NCI-H128 (cell line): ENCODE data around the gene RAP1GAP2.

Experiments used
- DNase-seq: peaks from one replicate; lab custom pipeline; 2025; ENCODE audit not compliant: unreplicated experiment; lab: John Stamatoyannopoulos, UW

The RAP1GAP2 gene

GRCh38 chr17:2909175-2909845 is 113.1 kb downstream of the RAP1GAP2 start:
- DNase-seq = no peak

DNA sequence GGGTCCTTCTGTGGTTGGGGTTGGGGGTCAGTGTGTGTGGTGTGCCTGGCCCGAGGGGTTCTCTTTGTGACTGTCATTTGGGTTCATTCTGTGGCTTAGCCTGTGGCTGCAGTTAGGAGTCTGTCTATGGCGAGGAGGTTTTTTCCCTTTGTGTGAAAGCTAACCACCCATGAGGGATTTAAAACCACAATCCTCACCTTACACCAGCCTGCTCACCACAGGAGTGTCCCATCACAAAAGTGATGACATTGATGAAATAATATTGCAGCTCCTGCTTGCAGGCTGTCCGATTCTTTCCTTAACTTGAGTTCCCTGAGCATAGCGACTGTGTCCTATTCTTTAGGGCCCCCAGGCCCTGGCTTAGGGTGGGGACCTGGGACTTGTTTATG is 113.6 kb downstream of the RAP1GAP2 start:
- no peak for DNase-seq

DNA sequence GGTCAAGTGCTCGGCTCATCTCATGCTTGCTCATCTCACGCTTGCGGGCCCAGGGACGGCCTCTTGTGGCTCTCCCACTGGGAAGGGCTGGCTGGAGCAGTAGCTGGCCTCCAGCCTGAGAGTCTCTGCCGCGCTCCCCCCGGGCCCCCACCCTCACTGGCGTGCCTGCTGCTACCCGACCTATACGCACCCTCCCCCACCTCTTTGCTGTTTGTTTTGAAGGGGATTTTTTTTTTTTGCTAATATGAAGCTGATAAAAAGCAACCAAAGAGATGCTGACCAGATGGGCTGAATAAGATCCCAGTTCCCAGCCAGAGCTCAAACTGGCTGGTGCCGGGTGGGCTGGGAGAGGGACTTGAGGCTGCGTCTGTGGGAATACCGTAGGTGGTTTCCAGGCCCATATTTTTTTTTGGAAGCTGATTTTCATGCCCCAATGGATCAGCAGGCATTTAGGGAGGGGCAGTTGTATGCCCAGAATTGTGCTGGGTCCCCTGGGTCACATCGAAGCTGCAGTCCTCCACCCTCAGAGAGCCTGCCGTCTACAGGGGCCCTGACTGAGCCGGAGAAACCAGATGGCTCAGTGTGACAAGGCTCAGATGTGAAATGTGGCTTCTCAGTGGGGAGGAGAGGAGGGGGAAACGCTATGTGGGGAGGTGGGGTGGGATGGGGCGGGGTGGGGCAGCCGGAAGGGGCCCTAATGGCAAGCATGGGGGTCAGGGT is 115.0 kb downstream of the RAP1GAP2 start:
- DNase-seq = no peak

- DNase-seq = no peak
Observed at GRCh38 chr17:2911755-2912111, 115.5 kb downstream of the RAP1GAP2 start.

DNA sequence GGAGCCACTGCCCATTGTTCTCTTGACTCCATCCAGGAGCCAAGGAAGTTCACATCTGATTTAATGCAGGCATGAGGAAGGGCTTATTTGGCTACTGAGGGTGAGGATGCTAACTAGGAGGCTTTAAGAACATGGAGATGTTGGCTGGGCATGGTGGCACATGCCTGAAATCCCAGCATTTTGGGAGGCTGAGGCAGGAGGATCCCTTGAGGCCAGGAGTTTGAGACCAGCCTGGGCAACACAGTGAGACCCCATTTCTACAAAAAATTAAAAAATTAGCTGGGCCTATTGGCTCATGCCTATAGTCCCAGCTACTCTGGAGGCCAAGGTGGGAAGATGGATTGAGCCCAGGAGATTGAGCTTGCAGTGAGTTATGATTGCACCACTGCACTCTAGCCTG is 116.5 kb downstream of the RAP1GAP2 start:
- no peak for DNase-seq

DNA sequence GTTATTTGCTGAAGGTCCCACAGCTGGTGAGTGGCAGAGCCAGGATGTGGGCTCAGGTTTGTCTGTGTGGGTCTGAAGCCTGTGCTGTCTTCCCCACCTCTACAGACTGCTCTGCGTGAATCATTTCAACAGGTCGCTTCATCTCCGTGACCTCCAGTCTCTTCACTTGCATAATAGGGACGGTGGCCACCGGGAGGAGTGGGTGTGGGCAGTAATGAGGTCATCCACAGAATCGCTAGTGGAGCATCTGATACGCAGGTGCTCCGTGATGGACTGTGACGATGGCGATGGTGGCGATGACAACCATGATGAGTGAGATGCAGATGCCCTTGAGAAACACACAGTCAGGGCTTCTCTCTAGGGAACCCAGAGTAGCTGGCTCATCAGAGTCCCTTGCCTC is 120.2 kb downstream of the RAP1GAP2 start:
- no peak for DNase-seq

DNA sequence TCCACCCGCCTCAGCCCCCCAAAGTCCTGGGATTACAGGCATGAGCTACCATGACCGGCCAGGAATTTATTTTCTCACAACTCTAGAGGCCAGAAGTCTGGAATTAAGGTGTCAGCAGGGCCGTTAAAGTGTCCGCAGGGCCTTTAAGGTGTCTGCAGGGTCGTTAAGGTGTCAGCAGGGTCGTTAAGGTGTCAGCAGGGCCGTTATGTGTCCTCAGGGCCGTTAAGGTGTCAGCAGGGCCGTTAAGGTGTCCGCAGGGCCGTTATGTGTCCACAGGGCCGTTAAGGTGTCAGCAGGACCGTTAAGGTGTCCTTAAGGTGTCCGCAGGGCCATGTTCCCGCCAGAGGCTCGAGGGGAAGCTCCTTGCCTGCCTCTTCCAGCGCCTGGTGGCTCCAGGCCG is 125.2 kb downstream of the RAP1GAP2 start:
- DNase-seq = no peak

GRCh38 chr17:2924211-2924610 is 128.0 kb downstream of the RAP1GAP2 start:
- DNase-seq = no peak

DNA sequence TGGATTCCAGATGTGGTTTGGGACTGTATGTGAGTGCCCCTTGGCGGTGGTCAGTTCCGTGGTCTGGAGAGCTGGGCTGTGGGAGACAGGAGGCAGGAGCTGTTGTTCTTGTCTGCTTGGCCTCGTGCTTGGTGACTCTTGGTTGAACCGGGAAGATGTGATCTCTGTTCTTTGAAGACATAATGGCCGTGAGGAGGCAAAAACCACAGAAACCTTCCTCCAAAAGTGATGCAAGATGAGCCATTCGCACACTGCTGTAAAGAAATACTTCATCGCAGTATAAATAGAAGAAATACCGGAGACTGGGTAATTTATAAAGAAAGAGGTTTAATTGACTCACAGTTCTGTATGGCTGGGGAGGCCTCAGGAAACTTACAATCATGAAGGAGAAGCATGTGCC is 128.8 kb downstream of the RAP1GAP2 start:
- DNase-seq = no peak

DNA sequence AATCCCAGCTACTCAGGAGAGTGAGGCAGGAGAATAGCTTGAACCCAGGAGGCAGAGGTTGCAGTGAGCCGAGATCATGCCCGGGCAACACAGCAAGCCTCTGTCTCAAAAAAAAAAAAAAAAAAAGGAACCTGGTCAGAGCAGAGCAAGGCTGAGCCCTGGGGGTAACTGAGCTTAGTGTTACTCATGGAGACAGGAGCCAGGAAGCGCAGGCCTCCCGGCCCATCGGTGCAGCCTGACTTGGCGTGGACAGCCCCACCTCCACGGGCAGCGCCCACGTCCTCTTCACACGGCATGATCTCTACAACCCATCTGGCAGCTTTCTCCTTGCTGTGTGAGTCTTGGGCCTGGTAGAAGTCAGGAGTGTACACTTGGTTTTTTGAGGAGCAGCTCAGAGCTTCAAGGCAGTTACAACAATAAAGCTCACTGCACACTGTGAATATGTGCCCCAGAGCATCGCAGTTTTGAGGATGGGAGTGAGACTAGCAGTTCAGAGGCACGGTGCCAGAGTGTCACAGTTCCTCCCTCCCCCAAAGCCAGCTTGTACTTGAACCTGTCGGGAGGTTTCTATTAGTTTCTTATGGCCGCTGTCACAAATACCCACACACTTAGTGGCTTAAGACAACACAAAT is 129.9 kb downstream of the RAP1GAP2 start:
- DNase-seq = no peak

- DNase-seq = no peak
Observed at GRCh38 chr17:2928294-2928890, 132.2 kb downstream of the RAP1GAP2 start.

DNA sequence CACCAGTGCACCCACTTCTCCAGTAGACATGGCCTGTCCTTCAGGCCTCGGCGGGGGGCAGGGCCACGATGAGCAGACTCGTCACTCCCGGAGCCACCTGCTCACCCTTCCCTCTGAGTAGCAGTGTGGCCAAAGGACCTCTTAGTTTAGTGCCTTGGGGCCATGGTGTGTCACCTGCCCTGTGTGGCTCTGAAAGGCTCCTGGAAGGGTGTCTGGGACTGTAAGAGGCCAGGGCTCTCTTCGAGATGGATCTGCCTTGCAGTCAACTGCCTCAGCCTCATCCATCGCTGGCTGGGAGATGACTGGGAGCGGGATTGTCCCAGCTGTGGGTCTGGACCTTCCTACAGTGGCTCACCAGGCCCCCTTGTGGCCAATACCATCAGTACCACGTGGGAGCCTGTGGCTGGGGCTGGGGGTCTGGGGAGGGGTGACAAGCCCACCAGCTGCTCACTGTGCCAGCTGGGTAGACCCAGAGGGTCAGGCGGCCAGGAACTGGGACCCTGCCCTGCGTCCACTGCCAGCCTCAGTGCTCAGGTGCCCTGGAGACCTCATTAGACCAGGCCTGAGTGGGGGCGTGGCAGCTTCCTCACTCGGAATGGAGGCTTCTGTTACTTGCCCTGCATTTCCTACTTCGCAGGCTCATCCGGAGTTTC is 133.8 kb downstream of the RAP1GAP2 start:
- DNase-seq = no peak

DNA sequence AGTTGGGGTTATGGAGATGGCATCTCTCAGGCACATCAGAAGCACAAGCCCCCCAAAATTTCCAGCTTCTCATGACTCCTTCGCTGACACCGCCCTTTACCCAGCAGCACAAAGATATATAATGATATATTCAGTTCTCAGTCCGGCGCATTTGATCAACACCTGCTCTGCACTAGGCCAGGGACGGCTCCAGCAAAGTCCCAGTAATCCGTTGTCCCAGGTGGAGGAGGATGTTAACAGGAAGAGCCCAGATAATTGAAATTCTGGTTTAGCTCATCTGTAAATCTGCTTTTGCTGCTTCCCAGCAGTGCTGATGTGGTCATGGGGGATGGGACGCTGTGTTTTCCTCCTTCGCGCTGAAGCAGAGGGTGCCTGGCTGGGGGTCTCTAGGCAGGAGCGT is 135.6 kb downstream of the RAP1GAP2 start:
- DNase-seq = no peak

GRCh38 chr17:2932946-2933345 is 136.7 kb downstream of the RAP1GAP2 start:
- DNase-seq = no peak

DNA sequence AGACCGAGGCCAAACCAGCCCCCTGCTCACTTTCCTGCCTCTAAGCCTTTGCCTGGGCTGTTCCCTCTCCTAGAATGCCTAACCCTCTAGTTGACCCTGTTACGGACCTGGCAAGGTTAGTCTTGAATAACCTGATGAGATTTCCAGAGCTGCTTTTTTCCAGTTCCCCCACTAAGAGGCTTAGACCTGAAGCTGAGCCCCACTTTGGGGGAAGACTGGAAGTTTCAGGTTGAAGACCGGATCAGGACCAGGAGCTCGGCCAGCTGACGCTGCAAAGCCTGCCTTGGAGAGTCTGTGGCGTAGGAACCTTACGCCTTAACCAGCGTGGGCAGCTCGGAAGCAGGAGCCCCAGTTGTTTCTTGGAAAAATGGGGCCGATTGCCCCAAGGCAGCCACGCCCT is 137.4 kb downstream of the RAP1GAP2 start:
- no peak for DNase-seq

- no peak for DNase-seq
Observed at GRCh38 chr17:2935632-2936031, 139.4 kb downstream of the RAP1GAP2 start.

GRCh38 chr17:2936351-2936750 is 140.1 kb downstream of the RAP1GAP2 start:
- no peak for DNase-seq

DNA sequence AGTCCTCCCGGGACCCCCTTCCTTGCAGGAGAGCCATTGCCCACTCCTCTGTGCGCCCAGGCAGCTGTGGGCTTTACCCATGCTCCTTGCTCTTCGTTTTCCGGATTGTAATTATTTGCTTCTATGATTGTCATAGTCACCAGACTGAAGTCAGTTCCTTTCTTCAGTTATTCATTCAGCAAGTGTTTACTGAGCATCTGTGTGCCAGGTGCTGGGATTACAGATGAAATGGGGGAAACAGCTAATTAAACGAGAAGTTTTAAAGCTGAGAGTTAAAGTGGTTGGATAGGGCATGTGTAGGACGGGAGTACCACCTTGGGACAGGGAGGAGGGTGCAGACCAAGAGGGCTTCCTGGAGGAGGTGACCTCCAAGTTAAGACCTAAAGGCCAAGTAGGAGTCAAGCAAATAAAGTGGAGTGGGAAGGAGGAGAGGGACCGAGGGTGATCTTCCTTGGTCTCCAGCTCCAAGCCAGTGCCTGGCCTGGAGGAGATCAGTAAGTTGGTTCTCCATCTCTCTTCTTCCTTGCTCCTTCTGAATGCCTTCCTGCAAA is 140.6 kb downstream of the RAP1GAP2 start:
- no peak for DNase-seq

- no peak for DNase-seq
Observed at GRCh38 chr17:2937331-2938003, 141.2 kb downstream of the RAP1GAP2 start.

DNA sequence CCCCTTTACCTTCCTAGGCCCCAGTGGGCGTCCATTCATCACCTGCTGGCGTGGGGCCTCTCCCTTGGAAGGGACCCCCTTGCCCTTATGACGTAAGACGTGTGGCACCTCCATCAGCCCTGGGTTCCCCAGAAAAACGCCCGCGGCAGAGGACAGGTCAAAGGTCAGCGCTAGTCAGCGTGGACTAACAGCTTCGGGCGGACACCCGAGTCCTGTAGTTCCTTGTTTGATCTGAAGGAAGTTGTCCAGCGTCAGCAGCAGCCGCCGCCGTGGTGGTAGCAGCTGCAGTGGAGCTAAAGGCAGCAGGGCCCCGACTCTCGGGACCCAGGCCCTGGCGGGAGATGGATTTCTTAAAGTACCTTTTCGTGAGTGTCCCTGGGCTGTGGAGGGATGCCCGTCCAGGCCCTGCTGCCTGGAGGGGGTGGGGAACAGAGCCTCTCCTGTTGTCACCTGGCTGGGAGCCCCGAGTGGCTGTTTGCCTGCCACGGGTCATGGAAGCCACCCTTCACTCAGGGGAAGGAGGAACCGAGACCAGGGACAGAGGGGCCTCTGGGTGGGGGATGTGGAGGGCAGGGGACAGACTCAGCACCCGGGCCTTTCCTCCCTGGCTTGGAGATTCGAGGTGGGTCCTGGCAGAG is 143.6 kb downstream of the RAP1GAP2 start:
- no peak for DNase-seq
